Activated CD4-positive, alpha-beta T cell treated with anti-CD3 and anti-CD28 coated beads, Interleukin-2, amount 50 U/mL, for 24 hours (primary cell): ENCODE measurements around the gene SYNE1.
"Not testable (repeated sequence)": the region's sequence is repeated elsewhere in the genome, so short reads cannot be mapped to it uniquely, and the experiment has no call there.

Source experiments
- DNase-seq, 2 donors: peaks; one replicate each; pipeline ENCODE4 v3.0.0-alpha.2; 2020; ENCODE audit warnings: low read depth in 1 of 2, low spot score in 1 of 2

SYNE1 gene

GRCh38 chr6:152150196-152150595, 487.0 kb downstream of the SYNE1 start:
- no peak for DNase-seq

- no peak for DNase-seq
Measured at GRCh38 chr6:152148412-152148811, 488.8 kb downstream of the SYNE1 start.

DNA sequence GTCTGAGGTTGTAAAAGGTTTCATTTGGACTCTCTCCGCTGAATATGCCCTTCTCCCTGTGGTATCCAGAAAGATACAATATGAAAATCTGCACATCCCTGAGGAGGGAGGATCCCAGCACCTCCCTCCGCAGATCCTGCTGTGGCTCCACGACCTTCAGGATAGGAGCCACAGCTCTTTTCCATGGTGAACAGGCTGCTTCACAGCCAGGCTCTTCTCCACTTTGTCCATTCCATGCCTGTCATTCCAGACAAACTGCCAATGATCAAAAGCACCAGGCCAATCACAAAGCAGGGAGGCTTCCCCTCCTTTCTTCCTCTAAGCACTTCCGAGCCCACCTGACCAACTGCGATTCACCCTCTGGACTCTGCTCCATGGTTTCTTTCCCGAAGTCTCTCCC, 489.9 kb downstream of the SYNE1 start:
- no peak for DNase-seq

- no peak for DNase-seq
Measured at GRCh38 chr6:152146385-152146784, 490.8 kb downstream of the SYNE1 start.

- no peak for DNase-seq
Measured at GRCh38 chr6:152143359-152143758, 493.8 kb downstream of the SYNE1 start.

DNA sequence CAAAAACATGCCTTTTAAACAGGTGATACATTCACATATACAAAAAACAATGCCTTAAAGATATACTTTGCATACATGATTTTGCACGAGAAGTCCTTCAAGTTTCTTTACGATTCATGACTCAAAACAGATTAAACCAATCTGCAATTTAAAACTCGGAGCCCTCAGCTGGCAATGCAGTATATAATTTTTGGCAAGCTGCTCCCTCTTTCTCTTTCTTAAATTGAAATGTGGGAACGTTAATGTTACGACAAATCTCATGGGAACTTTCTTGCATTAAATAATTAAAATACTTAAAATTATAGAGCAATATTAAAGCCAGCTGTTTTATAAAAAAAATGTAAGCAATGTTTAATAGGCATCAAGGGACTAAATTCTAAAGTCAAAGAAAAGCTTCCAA, 495.1 kb downstream of the SYNE1 start:
- DNase-seq = no peak

- not testable (repeated sequence) for DNase-seq
Measured at GRCh38 chr6:152138344-152138743, 498.8 kb downstream of the SYNE1 start.

GRCh38 chr6:152136449-152136825, 500.7 kb downstream of the SYNE1 start:
- DNase-seq = no peak

- DNase-seq = no peak
Measured at GRCh38 chr6:152135755-152136448, 501.3 kb downstream of the SYNE1 start.

- DNase-seq = no peak
Measured at GRCh38 chr6:152130441-152130840, 506.7 kb downstream of the SYNE1 start.

DNA sequence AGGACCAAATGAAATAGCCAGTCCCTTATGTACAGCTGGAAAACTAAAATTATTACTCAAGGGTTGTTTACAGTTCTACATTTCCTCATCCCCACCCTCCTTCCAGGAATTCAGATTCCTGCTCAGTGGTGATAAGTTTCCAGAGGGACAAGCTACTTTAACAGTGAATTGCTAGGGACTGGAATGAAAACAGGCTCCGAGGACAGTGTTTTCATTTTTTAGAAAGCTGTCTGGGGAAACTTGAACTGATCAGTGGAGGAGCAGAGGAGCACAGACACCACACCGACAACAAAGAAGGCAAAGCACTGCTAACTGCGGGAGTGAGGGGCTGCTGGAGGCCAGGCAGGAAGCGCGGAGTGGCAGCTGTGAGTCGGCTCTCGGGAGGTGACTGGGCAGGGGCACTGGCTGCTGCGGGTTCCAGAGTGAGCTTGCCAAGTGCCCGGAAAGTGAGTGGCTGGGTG, 507.4 kb downstream of the SYNE1 start:
- no peak for DNase-seq

DNA sequence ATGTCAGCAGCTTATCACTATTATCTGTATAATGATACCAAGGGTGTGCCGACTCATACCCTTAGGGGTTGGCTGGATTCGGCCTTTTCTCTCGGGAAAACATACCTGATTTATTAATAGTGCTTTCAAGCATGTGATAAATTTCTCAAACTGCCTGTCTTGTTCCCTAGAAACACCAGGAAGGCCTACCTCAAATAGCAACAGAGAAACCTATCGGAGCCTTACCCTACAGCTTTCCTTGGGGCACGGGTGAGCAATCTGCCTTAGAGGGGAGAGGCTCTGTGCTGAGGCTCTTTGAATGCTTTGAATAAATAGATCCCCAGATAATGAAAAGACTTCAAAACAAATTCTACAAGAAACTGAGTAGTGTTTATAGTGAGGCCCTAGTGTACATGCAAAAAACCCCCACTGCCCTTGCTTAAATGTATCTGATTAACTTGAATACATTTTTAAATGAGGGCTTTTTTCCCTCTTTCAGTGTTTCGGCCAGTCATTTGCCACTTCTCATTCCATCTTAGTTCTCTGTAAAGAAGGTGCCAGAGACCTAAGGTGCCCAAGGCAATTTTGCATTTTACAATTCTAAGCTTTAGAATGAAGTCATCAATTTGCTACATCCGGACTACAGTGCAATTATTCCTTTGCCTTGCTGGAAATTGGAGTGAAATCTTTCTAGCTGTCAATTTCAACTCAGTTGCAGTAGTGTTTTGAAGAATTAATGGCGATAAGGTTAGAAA, 509.6 kb downstream of the SYNE1 start:
- no peak for DNase-seq

DNA sequence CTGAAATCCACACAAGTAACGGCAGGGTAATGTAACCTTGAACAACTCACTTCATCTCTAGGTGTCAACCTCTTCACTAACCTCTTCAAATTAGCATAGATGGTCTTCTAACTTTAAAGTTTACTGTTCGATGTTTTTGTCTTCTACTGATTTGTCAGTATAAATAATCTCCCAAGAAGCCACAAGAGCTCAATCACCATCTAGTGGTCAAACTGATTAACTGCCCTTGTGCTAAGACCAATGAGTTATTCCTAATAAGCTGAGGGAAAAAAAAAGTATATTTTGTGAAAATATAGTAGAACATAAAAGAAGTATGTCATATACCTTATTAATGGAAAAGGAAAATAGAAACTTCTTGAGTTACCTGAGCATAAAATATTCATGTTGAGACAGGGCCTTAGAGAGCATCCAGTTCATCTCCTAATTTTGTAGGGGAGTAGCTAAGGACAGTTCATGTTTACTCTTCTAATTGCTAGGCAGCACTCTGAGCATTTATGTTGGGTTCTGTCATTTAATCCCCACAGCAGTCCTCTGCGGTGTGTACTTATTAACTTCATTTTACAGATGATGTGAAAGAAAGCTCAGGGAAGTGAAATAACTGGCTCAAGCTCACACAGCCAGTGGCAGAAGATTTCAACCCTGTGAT, 512.6 kb downstream of the SYNE1 start:
- no peak for DNase-seq

GRCh38 chr6:152123076-152123475, 514.1 kb downstream of the SYNE1 start:
- no peak for DNase-seq

GRCh38 chr6:152122434-152122833, 514.7 kb downstream of the SYNE1 start:
- no peak for DNase-seq

DNA sequence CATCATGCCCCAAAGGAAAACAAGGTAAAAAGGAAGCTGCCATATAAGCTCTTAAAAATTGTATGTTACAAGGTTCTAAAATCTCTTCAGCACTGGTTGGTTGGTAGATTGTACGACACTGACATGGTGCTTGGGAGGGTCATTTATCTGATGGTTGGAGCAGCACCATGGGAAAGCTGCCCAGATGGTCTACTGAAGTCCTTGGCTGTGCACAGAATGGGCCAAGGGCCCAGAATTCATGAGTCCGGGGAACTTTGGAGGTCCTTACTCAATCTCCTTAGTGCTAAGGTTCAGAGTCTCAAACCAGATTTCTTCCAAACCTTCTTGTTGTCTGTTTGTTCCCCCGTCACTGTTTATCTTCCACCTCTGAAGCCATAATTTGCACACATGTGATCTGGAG, 515.3 kb downstream of the SYNE1 start:
- DNase-seq = no peak

DNA sequence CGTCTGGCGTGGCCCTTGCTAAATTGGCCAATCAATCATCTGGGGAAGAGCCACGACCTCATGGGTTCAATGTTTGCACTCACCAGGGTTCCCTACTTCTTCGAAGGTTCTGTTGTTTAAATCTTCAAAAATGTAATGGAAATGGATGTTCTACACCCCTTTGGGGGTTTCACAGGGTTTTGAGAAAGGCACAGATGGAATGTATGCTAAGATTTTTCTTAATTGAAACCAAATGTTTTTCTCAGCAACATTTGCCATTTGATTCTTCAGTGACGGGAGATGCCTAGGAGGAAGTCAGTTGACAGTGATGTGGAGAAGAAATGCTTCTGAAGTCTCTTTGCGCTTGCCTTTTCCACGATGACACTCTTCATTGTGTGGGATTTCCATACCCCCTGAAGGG, 517.3 kb downstream of the SYNE1 start:
- DNase-seq = no peak

DNA sequence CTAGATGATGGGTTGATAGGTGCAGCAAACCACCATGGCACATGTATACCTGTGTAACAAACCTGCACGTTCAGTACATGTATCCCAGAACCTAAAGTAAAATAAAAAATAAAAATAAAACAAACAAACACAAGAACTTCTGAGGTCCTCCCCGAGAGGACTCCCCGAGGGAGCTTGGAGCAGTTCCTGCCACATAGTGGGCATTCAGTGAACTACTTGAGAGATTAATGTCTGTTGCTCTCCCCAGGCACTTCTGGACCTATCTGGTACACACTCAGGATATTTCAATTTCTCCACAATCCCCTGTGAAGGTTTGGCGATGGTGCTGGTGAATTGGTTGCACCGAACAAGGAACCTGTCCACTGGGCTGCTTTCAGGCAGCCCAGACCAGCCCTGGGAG, 518.5 kb downstream of the SYNE1 start:
- no peak for DNase-seq

- no peak for DNase-seq
Measured at GRCh38 chr6:152118224-152118623, 518.9 kb downstream of the SYNE1 start.

- DNase-seq = no peak
Measured at GRCh38 chr6:152117156-152118133, 519.7 kb downstream of the SYNE1 start.
